ENCODE data around the gene SHF.
A peak's percentile ranks its signal among the peaks of the same experiment; 100 is the strongest.

Gene SHF

GRCh38 chr15:45169608-45170480 lies 17.9 kb downstream of the SHF start:
- no peak for TF ChIP-seq CTCF (IDR thresholded peaks at IDR 0.05; ENCODE audit: control insufficient read depth, insufficient read depth, low read depth, low read length, missing control alignments)
- DNase-seq (ENCODE audit: low read depth): no peak
- no peak overlapping the region for H3K4me3 ChIP-seq (ENCODE audit: control insufficient read depth, low read depth, low read length)

- H3K4me3 ChIP-seq (ENCODE audit: control insufficient read depth, low read depth, low read length): no peak overlapping the region
- DNase-seq (ENCODE audit: low read depth): no peak
- TF ChIP-seq CTCF (IDR thresholded peaks at IDR 0.05; ENCODE audit: control insufficient read depth, insufficient read depth, low read depth, low read length, missing control alignments): no peak
These were observed 18.8 kb downstream of the SHF start for GRCh38 chr15:45168751-45169551.

GRCh38 chr15:45168286-45168685 lies 19.5 kb downstream of the SHF start:
- DNase-seq (ENCODE audit: low read depth): no peak
- no peak for TF ChIP-seq CTCF (IDR thresholded peaks at IDR 0.05; ENCODE audit: control insufficient read depth, insufficient read depth, low read depth, low read length, missing control alignments)
- no peak overlapping the region for H3K4me3 ChIP-seq (ENCODE audit: control insufficient read depth, low read depth, low read length)

GRCh38 chr15:45167631-45168205 lies 20.0 kb downstream of the SHF start:
- TF ChIP-seq CTCF (IDR thresholded peaks at IDR 0.05; ENCODE audit: control insufficient read depth, insufficient read depth, low read depth, low read length, missing control alignments): no peak
- DNase-seq (ENCODE audit: low read depth): no peak
- H3K4me3 ChIP-seq (ENCODE audit: control insufficient read depth, low read depth, low read length): peak overlapping the region; percentile 64

GRCh38 chr15:45166834-45167630 lies 20.7 kb downstream of the SHF start:
- peak; percentile 76 for TF ChIP-seq CTCF (IDR thresholded peaks at IDR 0.05; ENCODE audit: control insufficient read depth, insufficient read depth, low read depth, low read length, missing control alignments)
- DNase-seq (ENCODE audit: low read depth): peak; percentile 52

GRCh38 chr15:45165536-45165935 lies 22.2 kb downstream of the SHF start:
- no peak for DNase-seq (ENCODE audit: low read depth)
- no peak overlapping the region for H3K4me3 ChIP-seq (ENCODE audit: control insufficient read depth, low read depth, low read length)
- TF ChIP-seq CTCF (IDR thresholded peaks at IDR 0.05; ENCODE audit: control insufficient read depth, insufficient read depth, low read depth, low read length, missing control alignments): no peak

More at GRCh38 chr15:45166834-45167630, 20.7 kb downstream of the SHF start:
- H3K4me3 ChIP-seq (ENCODE audit: control insufficient read depth, low read depth, low read length): peak overlapping the region; percentile 64

Measured in AG09309 (cell line).